ENCODE results near the gene SMIM10. TPM values are rescaled to one million over a fixed set of nuclear protein-coding genes. Genes with fewer than 3 reads are reported as not detected.
"Not testable (repeated sequence)": the region's sequence is repeated elsewhere in the genome, so short reads cannot be mapped to it uniquely, and the experiment has no call there.

Gene SMIM10
- total RNA-seq, result under 1 TPM; 0.19 to 0.34 TPM

GRCh38 chrX:134990801-134991481, at the start of gene SMIM10:
TSS of gene SMIM10 (plus strand) at chrX:134990991. CDS start at chrX:134991096, 105 bp downstream.
- POLR2A ChIA-PET, result no interaction called here
- H3K4me3 Mint-ChIP-seq, result peak within 1 kb of the TSS; percentile 74
- H3K36me3 Mint-ChIP-seq, result no peaks in the 10 kb centered on the region
- DNase-seq, result peak; percentile 40
- CTCF ChIA-PET, result interaction anchor here (0.8 to 1.7 kb wide), 3 partner anchors 13 to 95 kb away, joined by 3 to 4 read pairs (median 3); no protein-coding TSS in a partner anchor
- peaks cover 6% of the 10 kb centered on the region for H3K4me1 Mint-ChIP-seq (ENCODE audit: low read depth)
- intact Hi-C loops (cut with micrococcal nuclease), result no loop called here
- no peaks in the 10 kb centered on the region for H3K9me3 Mint-ChIP-seq
- H3K27me3 Mint-ChIP-seq, result peaks cover 26% of the 10 kb centered on the region
- no peak within 1 kb of the TSS for H3K27ac Mint-ChIP-seq

- H3K9me3 Mint-ChIP-seq; DNase-seq; intact Hi-C loops (cut with micrococcal nuclease); H3K4me3 Mint-ChIP-seq; H3K27me3 Mint-ChIP-seq; H3K27ac Mint-ChIP-seq; H3K36me3 Mint-ChIP-seq; POLR2A ChIA-PET; H3K4me1 Mint-ChIP-seq (ENCODE audit: low read depth); CTCF ChIA-PET: not testable (repeated sequence)
These were observed 44.4 kb upstream of the SMIM10 start for GRCh38 chrX:134946364-134946763.

GRCh38 chrX:134948333-134949241, 42.2 kb upstream of the SMIM10 start:
- Mint-ChIP-seq H3K9me3 (no peaks in the 10 kb centered on the region), H3K27ac (no peak overlapping the region), H3K36me3 (no peaks in the 10 kb centered on the region), H3K4me3 (no peak overlapping the region), H3K27me3 (no peaks in the 10 kb centered on the region), H3K4me1 (ENCODE audit: low read depth) (no peaks in the 10 kb centered on the region)
- ChIA-PET CTCF (no interaction called here), POLR2A (no interaction called here)
- intact Hi-C loops (cut with micrococcal nuclease), result no loop called here
- DNase-seq, result no peak

GRCh38 chrX:134949271-134949670, 41.5 kb upstream of the SMIM10 start:
- CTCF ChIA-PET, result no interaction called here
- H3K4me1 Mint-ChIP-seq (ENCODE audit: low read depth), result no peaks in the 10 kb centered on the region
- H3K4me3 Mint-ChIP-seq, result no peak overlapping the region
- H3K36me3 Mint-ChIP-seq, result no peaks in the 10 kb centered on the region
- no peak overlapping the region for H3K27ac Mint-ChIP-seq
- no peak for DNase-seq
- no peaks in the 10 kb centered on the region for H3K9me3 Mint-ChIP-seq
- no peaks in the 10 kb centered on the region for H3K27me3 Mint-ChIP-seq
- POLR2A ChIA-PET, result no interaction called here
- intact Hi-C loops (cut with micrococcal nuclease), result no loop called here

- no peak for DNase-seq
- H3K4me3 Mint-ChIP-seq, result no peak overlapping the region
- ChIA-PET CTCF (no interaction called here), POLR2A (no interaction called here)
- H3K9me3 Mint-ChIP-seq, result no peaks in the 10 kb centered on the region
- peaks cover 4% of the 10 kb centered on the region for H3K27me3 Mint-ChIP-seq
- H3K4me1 Mint-ChIP-seq (ENCODE audit: low read depth), result no peaks in the 10 kb centered on the region
- H3K27ac Mint-ChIP-seq, result no peak overlapping the region
- intact Hi-C loops (cut with micrococcal nuclease), result no loop called here
- H3K36me3 Mint-ChIP-seq, result no peaks in the 10 kb centered on the region
These were observed 33.0 kb upstream of the SMIM10 start for GRCh38 chrX:134957836-134958235.

GRCh38 chrX:134960366-134960765, 30.4 kb upstream of the SMIM10 start:
- H3K4me3 Mint-ChIP-seq; CTCF ChIA-PET; intact Hi-C loops (cut with micrococcal nuclease); H3K4me1 Mint-ChIP-seq (ENCODE audit: low read depth); H3K27me3 Mint-ChIP-seq; DNase-seq; H3K27ac Mint-ChIP-seq; POLR2A ChIA-PET; H3K9me3 Mint-ChIP-seq; H3K36me3 Mint-ChIP-seq: not testable (repeated sequence)

GRCh38 chrX:134963041-134963440, 27.8 kb upstream of the SMIM10 start:
- no peak overlapping the region for H3K27ac Mint-ChIP-seq
- intact Hi-C loops (cut with micrococcal nuclease), result no loop called here
- H3K4me3 Mint-ChIP-seq, result no peak overlapping the region
- H3K9me3 Mint-ChIP-seq, result no peaks in the 10 kb centered on the region
- no peaks in the 10 kb centered on the region for H3K36me3 Mint-ChIP-seq
- peaks cover 9% of the 10 kb centered on the region for H3K27me3 Mint-ChIP-seq
- POLR2A ChIA-PET, result no interaction called here
- CTCF ChIA-PET, result interaction anchor here (0.6 kb wide), 1 partner anchor 531 kb away, joined by 3 read pairs; no protein-coding TSS in a partner anchor
- no peaks in the 10 kb centered on the region for H3K4me1 Mint-ChIP-seq (ENCODE audit: low read depth)
- no peak for DNase-seq

- no peak overlapping the region for H3K27ac Mint-ChIP-seq
- DNase-seq, result no peak
- no peaks in the 10 kb centered on the region for H3K4me1 Mint-ChIP-seq (ENCODE audit: low read depth)
- H3K36me3 Mint-ChIP-seq, result no peaks in the 10 kb centered on the region
- intact Hi-C loops (cut with micrococcal nuclease), result no loop called here
- H3K27me3 Mint-ChIP-seq, result peaks cover 4% of the 10 kb centered on the region
- ChIA-PET CTCF (interaction anchor here (0.6 kb wide), 1 partner anchor 16 kb away, joined by 3 read pairs; no protein-coding TSS in a partner anchor), POLR2A (no interaction called here)
- H3K9me3 Mint-ChIP-seq, result no peaks in the 10 kb centered on the region
- no peak overlapping the region for H3K4me3 Mint-ChIP-seq
These were observed 21.1 kb upstream of the SMIM10 start for GRCh38 chrX:134969726-134970125.

GRCh38 chrX:134971926-134972325, 18.9 kb upstream of the SMIM10 start:
- no peaks in the 10 kb centered on the region for H3K9me3 Mint-ChIP-seq
- CTCF ChIA-PET, result interaction anchor here (0.8 kb wide), 1 partner anchor 13 kb away, joined by 3 read pairs; no protein-coding TSS in a partner anchor
- POLR2A ChIA-PET, result no interaction called here
- no peak for DNase-seq
- no peaks in the 10 kb centered on the region for H3K36me3 Mint-ChIP-seq
- H3K4me1 Mint-ChIP-seq (ENCODE audit: low read depth), result no peaks in the 10 kb centered on the region
- no peak overlapping the region for H3K27ac Mint-ChIP-seq
- intact Hi-C loops (cut with micrococcal nuclease), result no loop called here
- H3K4me3 Mint-ChIP-seq, result no peak overlapping the region
- H3K27me3 Mint-ChIP-seq, result no peaks in the 10 kb centered on the region

GRCh38 chrX:134975516-134975915, 15.3 kb upstream of the SMIM10 start:
- POLR2A ChIA-PET, result no interaction called here
- Mint-ChIP-seq H3K36me3 (no peaks in the 10 kb centered on the region), H3K4me1 (ENCODE audit: low read depth) (no peaks in the 10 kb centered on the region), H3K27me3 (no peaks in the 10 kb centered on the region), H3K4me3 (no peak overlapping the region), H3K9me3 (no peaks in the 10 kb centered on the region), H3K27ac (no peak overlapping the region)
- CTCF ChIA-PET, result no interaction called here
- no peak for DNase-seq
- intact Hi-C loops (cut with micrococcal nuclease), result no loop called here

- POLR2A ChIA-PET, result no interaction called here
- CTCF ChIA-PET, result no interaction called here
- no peak overlapping the region for H3K4me3 Mint-ChIP-seq
These were observed 8.9 kb upstream of the SMIM10 start for GRCh38 chrX:134981910-134982309.

GRCh38 chrX:134982748-134983147, 8.0 kb upstream of the SMIM10 start:
- no peak overlapping the region for H3K4me3 Mint-ChIP-seq
- intact Hi-C loops (cut with micrococcal nuclease), result no loop called here
- no peak for DNase-seq
- H3K36me3 Mint-ChIP-seq, result no peaks in the 10 kb centered on the region
- H3K27me3 Mint-ChIP-seq, result no peaks in the 10 kb centered on the region
- no peaks in the 10 kb centered on the region for H3K9me3 Mint-ChIP-seq
- POLR2A ChIA-PET, result no interaction called here
- no peaks in the 10 kb centered on the region for H3K4me1 Mint-ChIP-seq (ENCODE audit: low read depth)
- CTCF ChIA-PET, result no interaction called here
- no peak overlapping the region for H3K27ac Mint-ChIP-seq

More at GRCh38 chrX:134981910-134982309, 8.9 kb upstream of the SMIM10 start:
- no peaks in the 10 kb centered on the region for H3K27me3 Mint-ChIP-seq
- no peaks in the 10 kb centered on the region for H3K4me1 Mint-ChIP-seq (ENCODE audit: low read depth)
- no peaks in the 10 kb centered on the region for H3K9me3 Mint-ChIP-seq
- intact Hi-C loops (cut with micrococcal nuclease), result no loop called here
- no peak overlapping the region for H3K27ac Mint-ChIP-seq
- no peaks in the 10 kb centered on the region for H3K36me3 Mint-ChIP-seq
- DNase-seq, result no peak

Measured in activated CD4-positive, alpha-beta memory T cell treated with anti-CD3 and anti-CD28 coated beads for 36 hours (primary cell).